22Rv1 (cell line): Measurements from ENCODE around the gene TTC28.

Experiments used
- CTCF ChIP-seq: fragments of 450-650 bp; IDR thresholded peaks from 2 replicates; pipeline ENCODE4 v1.5.1; 2017; ENCODE audit warnings: mild to moderate bottlenecking
- ZFX ChIP-seq: fragments of 450-650 bp; IDR thresholded peaks from 2 replicates; pipeline ENCODE4 v1.6.1; 2017; ENCODE audit warnings: antibody characterized with exemption, borderline replicate concordance

- TF ChIP-seq CTCF (no peak), ZFX (no peak)
Measured at GRCh38 chr22:28046100-28046499, 633.5 kb downstream of the TTC28 start.
